SK-MEL-5 (cell line): Measurements from ENCODE around the gene RFLNA. TPM values are rescaled to one million over a fixed set of nuclear protein-coding genes. Genes with fewer than 3 reads are reported as not detected.
"Not testable (repeated sequence)": the region's sequence is repeated elsewhere in the genome, so short reads cannot be mapped to it uniquely, and the experiment has no call there.

Experiments used
- DNase-seq: peaks from one replicate; pipeline ENCODE4 v3.0.0-alpha.2; 2016; ENCODE audit warnings: low read depth, low spot score
- in situ Hi-C: cut with HindIII; loops from 2 replicates; pipeline ENCODE4 v1.10.0; 2016; ENCODE audit warnings: low sequenced_read_pairs, high pct_unique_total_duplicates, low pct_unique_long_range_greater_than_20kb
- total RNA-seq: library from RNA; depleted of rRNA; stranded (reverse); fragments of >200 nt; shearing (Covaris generic); gene quantifications from 2 replicates; pipeline ENCODE4 v1.2.3, GENCODE V29; 2014

RFLNA gene
- total RNA-seq, 1 experiment from 2014 or later, result not detected

GRCh38 chr12:124310178-124310577 lies 15.3 kb downstream of the RFLNA start:
- DNase-seq, result no peak
- in situ Hi-C loops, result no loop called here

- DNase-seq, result no peak
- in situ Hi-C loops, result no loop called here
These were observed 15.9 kb downstream of the RFLNA start for GRCh38 chr12:124310785-124311184.

GRCh38 chr12:124311292-124312109 lies 16.6 kb downstream of the RFLNA start:
- DNase-seq, result peak; percentile 43
- in situ Hi-C loops, result no loop called here

GRCh38 chr12:124312601-124313000 lies 17.7 kb downstream of the RFLNA start:
- in situ Hi-C loops, result no loop called here
- DNase-seq, result no peak

GRCh38 chr12:124314207-124314606 lies 19.3 kb downstream of the RFLNA start:
- DNase-seq, result no peak
- in situ Hi-C loops, result no loop called here

- in situ Hi-C loops, result no loop called here
- no peak for DNase-seq
These were observed 19.9 kb downstream of the RFLNA start for GRCh38 chr12:124314766-124315165.

GRCh38 chr12:124315372-124316044 lies 20.6 kb downstream of the RFLNA start:
- DNase-seq, result no peak
- in situ Hi-C loops, result no loop called here

- in situ Hi-C loops, result no loop called here
- no peak for DNase-seq
These were observed 21.5 kb downstream of the RFLNA start for GRCh38 chr12:124316257-124316900.

GRCh38 chr12:124317400-124317799 lies 22.5 kb downstream of the RFLNA start:
- no peak for DNase-seq
- in situ Hi-C loops, result no loop called here

GRCh38 chr12:124318278-124319020 lies 23.6 kb downstream of the RFLNA start:
- DNase-seq, result no peak
- in situ Hi-C loops, result no loop called here

- in situ Hi-C loops, result no loop called here
These were observed 24.6 kb downstream of the RFLNA start for GRCh38 chr12:124319368-124320050.

GRCh38 chr12:124321040-124321481 lies 26.2 kb downstream of the RFLNA start:
- in situ Hi-C loops, result no loop called here
- DNase-seq, result peak; percentile 73

More at GRCh38 chr12:124319368-124320050, 24.6 kb downstream of the RFLNA start:
- no peak for DNase-seq

GRCh38 chr12:124321556-124322270 lies 26.8 kb downstream of the RFLNA start:
- DNase-seq, result no peak
- in situ Hi-C loops, result no loop called here

- in situ Hi-C loops, result no loop called here
- no peak for DNase-seq
These were observed 27.5 kb downstream of the RFLNA start for GRCh38 chr12:124322271-124322998.

- DNase-seq, in situ Hi-C loops: not testable (repeated sequence)
These were observed 28.1 kb downstream of the RFLNA start for GRCh38 chr12:124322999-124323328.

GRCh38 chr12:124323771-124324530 lies 29.1 kb downstream of the RFLNA start:
- in situ Hi-C loops, result no loop called here
- DNase-seq, result no peak
